ENCODE data around the gene CLCN4. TPM values are rescaled to one million over a fixed set of nuclear protein-coding genes. Genes with fewer than 3 reads are reported as not detected.

The CLCN4 gene
- total RNA-seq, 4 donors from 2014 or later, result 1.2 to 3.9 (median 2.3) TPM

- no peak for ATAC-seq (ENCODE audit: low FRiP score)
- no peak for TF ChIP-seq CTCF (IDR thresholded peaks at IDR 0.05)
- DNase-seq (ENCODE audit: low spot score), result no peak
These were observed 85.3 kb downstream of the CLCN4 start for GRCh38 chrX:10242026-10242425.

- no peak for DNase-seq (ENCODE audit: low spot score)
- TF ChIP-seq CTCF (IDR thresholded peaks at IDR 0.05), result no peak
- no peak for ATAC-seq (ENCODE audit: low FRiP score)
These were observed 86.3 kb downstream of the CLCN4 start for GRCh38 chrX:10243106-10243505.

GRCh38 chrX:10244915-10245622 is 88.3 kb downstream of the CLCN4 start:
- TF ChIP-seq CTCF (IDR thresholded peaks at IDR 0.05), result no peak
- DNase-seq (ENCODE audit: low spot score) (no peak), ATAC-seq (ENCODE audit: low FRiP score) (no peak)

- no peak for DNase-seq (ENCODE audit: low spot score)
- no peak for ATAC-seq (ENCODE audit: low FRiP score)
These were observed 89.1 kb downstream of the CLCN4 start for GRCh38 chrX:10245886-10246285.

GRCh38 chrX:10246297-10246696 is 89.5 kb downstream of the CLCN4 start:
- DNase-seq (ENCODE audit: low spot score) (no peak), ATAC-seq (ENCODE audit: low FRiP score) (no peak)
- no peak for TF ChIP-seq CTCF (IDR thresholded peaks at IDR 0.05)

More at GRCh38 chrX:10245886-10246285, 89.1 kb downstream of the CLCN4 start:
- no peak for TF ChIP-seq CTCF (IDR thresholded peaks at IDR 0.05)

- DNase-seq (ENCODE audit: low spot score) (no peak), ATAC-seq (ENCODE audit: low FRiP score) (no peak)
- TF ChIP-seq CTCF (IDR thresholded peaks at IDR 0.05), result no peak
These were observed 90.1 kb downstream of the CLCN4 start for GRCh38 chrX:10246846-10247245.

- no peak for DNase-seq (ENCODE audit: low spot score)
- no peak for TF ChIP-seq CTCF (IDR thresholded peaks at IDR 0.05)
- ATAC-seq (ENCODE audit: low FRiP score), result no peak
These were observed 98.0 kb downstream of the CLCN4 start for GRCh38 chrX:10254739-10255138.

Data from omental fat pad (tissue), 4 donors.